Loucy (cell line): Measurements from ENCODE around the gene ALCAM.

ENCODE experiments used
- H2AFZ ChIP-seq: fragments of 200-600 bp; sonication (generic); 2 replicates; pipeline ENCODE4 v1.6.0; 2016; ENCODE audit warnings: antibody characterized with exemption, mild to moderate bottlenecking, low read length, moderate library complexity
- H3F3A ChIP-seq: fragments of 200-600 bp; 2 replicates; pipeline ENCODE4 v1.6.0; 2016; ENCODE audit warnings: antibody characterized with exemption, low read depth, mild to moderate bottlenecking
- H3K27me3 ChIP-seq: fragments of 200-600 bp; sonication (generic); 2 replicates; pipeline ENCODE4 v1.6.1; 2014; ENCODE audit warnings: low read length, mild to moderate bottlenecking; ENCODE audit not compliant: insufficient read depth, poor library complexity, severe bottlenecking
- H3K36me3 ChIP-seq: fragments of 200-600 bp; sonication (generic); 2 replicates; pipeline ENCODE4 v1.6.1; 2016; ENCODE audit warnings: low read length; ENCODE audit not compliant: insufficient read depth
- H3K4me1 ChIP-seq: fragments of 200-600 bp; sonication (generic); 2 replicates; pipeline ENCODE4 v1.5.1; 2014; ENCODE audit warnings: low read length, mild to moderate bottlenecking; ENCODE audit not compliant: insufficient read depth, poor library complexity, severe bottlenecking
- H3K4me2 ChIP-seq: fragments of 200-600 bp; sonication (generic); 2 replicates; pipeline ENCODE4 v1.6.0; 2014; ENCODE audit warnings: antibody characterized with exemption, low read length, low read depth, mild to moderate bottlenecking; ENCODE audit not compliant: poor library complexity, severe bottlenecking
- H3K4me3 ChIP-seq: fragments of 200-600 bp; sonication (generic); 2 replicates; pipeline ENCODE4 v1.5.1; 2014; ENCODE audit warnings: low read length, mild to moderate bottlenecking, mixed read lengths; ENCODE audit not compliant: poor library complexity, severe bottlenecking
- H3K79me2 ChIP-seq: fragments of 200-600 bp; sonication (generic); 2 replicates; pipeline ENCODE4 v1.6.1; 2014; ENCODE audit warnings: low read length; ENCODE audit not compliant: insufficient read depth
- H3K9ac ChIP-seq: fragments of 200-600 bp; sonication (generic); 2 replicates; pipeline ENCODE4 v1.6.0; 2014; ENCODE audit warnings: mild to moderate bottlenecking, low read depth, low read length, moderate library complexity; ENCODE audit not compliant: poor library complexity, severe bottlenecking
- H3K9me2 ChIP-seq: fragments of 200-600 bp; sonication (generic); replicated peaks from 2 replicates; pipeline ENCODE4 v1.6.1; 2016; ENCODE audit warnings: low read depth, low read length, mixed read lengths
- H3K9me3 ChIP-seq: fragments of 200-600 bp; sonication (generic); 2 replicates; pipeline ENCODE4 v1.6.1; 2014; ENCODE audit warnings: mild to moderate bottlenecking, antibody characterized with exemption, low read length, low read depth; ENCODE audit not compliant: insufficient read depth
- H4K20me1 ChIP-seq: fragments of 200-600 bp; sonication (generic); 2 replicates; pipeline ENCODE4 v1.6.0; 2014; ENCODE audit warnings: antibody characterized with exemption, low read length, mild to moderate bottlenecking; ENCODE audit not compliant: insufficient read depth, poor library complexity, severe bottlenecking
- CTCF ChIP-seq: fragments of 200-600 bp; sonication (generic); conservative IDR thresholded peaks from 2 replicates; pipeline ENCODE4 v1.5.1; 2014; ENCODE audit warnings: mild to moderate bottlenecking, antibody characterized with exemption, low read length
- EZH2phosphoT487 ChIP-seq: fragments of 200-600 bp; IDR thresholded peaks from 2 replicates; pipeline ENCODE4 v1.6.1; 2018; ENCODE audit warnings: antibody characterized with exemption, mild to moderate bottlenecking, moderate library complexity, borderline replicate concordance

The ALCAM gene

GRCh38 chr3:105449414-105449813 is 82.7 kb downstream of the ALCAM start:
- Histone ChIP-seq H3K9me2 (no peaks in the 10 kb centered on the region), H2AFZ (no peak overlapping the region), H3K4me2 (no peak overlapping the region), H3K27me3 (no peaks in the 10 kb centered on the region), H3K9ac (no peak overlapping the region), H3K4me1 (no peaks in the 10 kb centered on the region), H3K79me2 (no peaks in the 10 kb centered on the region), H3K36me3 (no peaks in the 10 kb centered on the region), H3K9me3 (no peaks in the 10 kb centered on the region), H4K20me1 (no peaks in the 10 kb centered on the region), H3F3A (no peaks in the 10 kb centered on the region), H3K4me3 (no peak overlapping the region)
- TF ChIP-seq EZH2phosphoT487 = no peak
- no peak for TF ChIP-seq CTCF

GRCh38 chr3:105456017-105456416 is 89.3 kb downstream of the ALCAM start:
- Histone ChIP-seq H3K9me2 (no peaks in the 10 kb centered on the region), H3F3A (no peaks in the 10 kb centered on the region), H3K9me3 (no peaks in the 10 kb centered on the region), H4K20me1 (no peaks in the 10 kb centered on the region), H2AFZ (no peak overlapping the region), H3K9ac (no peak overlapping the region), H3K4me2 (no peak overlapping the region), H3K79me2 (no peaks in the 10 kb centered on the region), H3K4me3 (no peak overlapping the region), H3K36me3 (no peaks in the 10 kb centered on the region), H3K4me1 (no peaks in the 10 kb centered on the region), H3K27me3 (no peaks in the 10 kb centered on the region)
- TF ChIP-seq EZH2phosphoT487 (no peak), CTCF (no peak)

- no peak for TF ChIP-seq EZH2phosphoT487
- TF ChIP-seq CTCF = no peak
- Histone ChIP-seq H3K9me3 (no peaks in the 10 kb centered on the region), H3K4me3 (no peak overlapping the region), H4K20me1 (no peaks in the 10 kb centered on the region), H3K4me2 (no peak overlapping the region), H3K79me2 (no peaks in the 10 kb centered on the region), H3K4me1 (no peaks in the 10 kb centered on the region), H3K27me3 (no peaks in the 10 kb centered on the region), H3K9ac (no peak overlapping the region), H3F3A (no peaks in the 10 kb centered on the region), H3K9me2 (no peaks in the 10 kb centered on the region), H3K36me3 (no peaks in the 10 kb centered on the region), H2AFZ (no peak overlapping the region)
Observed at GRCh38 chr3:105458518-105459215, 92.0 kb downstream of the ALCAM start.
